NB4 (cell line): ENCODE results near the gene PPP1R1B.

ENCODE experiments used
- MYC ChIP-seq: IDR thresholded peaks from 2 replicates; pipeline ENCODE4 v1.6.1; 2011; ENCODE audit warnings: low read depth, low read length
- TF ChIP-seq, protein P1 (sequence below): IDR thresholded peaks from one replicate; pipeline ENCODE4 v1.5.1; 2012; ENCODE audit warnings: low read depth, low read length

DNA sequence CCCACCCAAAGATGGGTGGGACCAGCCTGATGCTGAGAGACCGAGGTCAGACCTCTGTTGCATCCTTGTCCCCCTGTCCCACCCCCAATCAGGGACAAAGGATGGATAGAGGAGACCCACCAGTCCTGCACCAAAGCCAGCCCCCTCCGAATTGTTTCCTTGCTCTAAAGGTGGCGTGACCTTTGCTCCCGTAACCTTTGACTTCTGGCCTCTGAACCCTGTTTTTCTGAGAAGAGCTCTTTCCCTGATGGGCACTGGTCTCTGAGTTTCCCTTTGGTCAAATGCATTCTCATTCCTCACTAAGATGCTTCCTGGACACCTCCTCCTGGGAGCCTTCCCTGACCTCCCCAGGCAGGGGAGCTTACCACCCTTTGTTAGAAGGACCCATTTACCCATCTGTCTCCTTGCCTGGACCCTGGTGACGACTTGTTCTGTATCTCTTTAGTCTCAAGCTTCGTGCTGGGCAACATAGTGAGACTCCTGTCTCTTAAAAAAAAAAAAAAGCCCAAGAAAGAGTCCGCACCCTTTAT, 13.8 kb upstream of the PPP1R1B start:
- TF ChIP-seq, protein P1, sequence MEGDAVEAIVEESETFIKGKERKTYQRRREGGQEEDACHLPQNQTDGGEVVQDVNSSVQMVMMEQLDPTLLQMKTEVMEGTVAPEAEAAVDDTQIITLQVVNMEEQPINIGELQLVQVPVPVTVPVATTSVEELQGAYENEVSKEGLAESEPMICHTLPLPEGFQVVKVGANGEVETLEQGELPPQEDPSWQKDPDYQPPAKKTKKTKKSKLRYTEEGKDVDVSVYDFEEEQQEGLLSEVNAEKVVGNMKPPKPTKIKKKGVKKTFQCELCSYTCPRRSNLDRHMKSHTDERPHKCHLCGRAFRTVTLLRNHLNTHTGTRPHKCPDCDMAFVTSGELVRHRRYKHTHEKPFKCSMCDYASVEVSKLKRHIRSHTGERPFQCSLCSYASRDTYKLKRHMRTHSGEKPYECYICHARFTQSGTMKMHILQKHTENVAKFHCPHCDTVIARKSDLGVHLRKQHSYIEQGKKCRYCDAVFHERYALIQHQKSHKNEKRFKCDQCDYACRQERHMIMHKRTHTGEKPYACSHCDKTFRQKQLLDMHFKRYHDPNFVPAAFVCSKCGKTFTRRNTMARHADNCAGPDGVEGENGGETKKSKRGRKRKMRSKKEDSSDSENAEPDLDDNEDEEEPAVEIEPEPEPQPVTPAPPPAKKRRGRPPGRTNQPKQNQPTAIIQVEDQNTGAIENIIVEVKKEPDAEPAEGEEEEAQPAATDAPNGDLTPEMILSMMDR, result no peak
- TF ChIP-seq MYC, result no peak
